GM23248 (cell line): ENCODE data around the gene KANTR.

Experiments
- EZH2 ChIP-seq: fragments of 200-600 bp; sonication (generic); IDR thresholded peaks from 2 replicates; pipeline ENCODE4 v1.6.1; 2018; ENCODE audit warnings: antibody characterized with exemption, mild to moderate bottlenecking; ENCODE audit not compliant: insufficient read depth, poor library complexity, severe bottlenecking
- EZH2phosphoT487 ChIP-seq: fragments of 200-600 bp; sonication (generic); IDR thresholded peaks from 2 replicates; pipeline ENCODE4 v1.6.1; 2018; ENCODE audit warnings: antibody characterized with exemption, moderate library complexity, mild to moderate bottlenecking, low read depth; ENCODE audit not compliant: insufficient read depth

- no peak for TF ChIP-seq EZH2
- no peak for TF ChIP-seq EZH2phosphoT487
Measured at GRCh38 chrX:53076671-53077070, 17.3 kb upstream of the KANTR start.
